SK-N-SH (cell line): ENCODE measurements around the gene CPLANE2. TPM values are rescaled to one million over a fixed set of nuclear protein-coding genes. Genes with fewer than 3 reads are reported as not detected.
"Not testable (repeated sequence)": the region's sequence is repeated elsewhere in the genome, so short reads cannot be mapped to it uniquely, and the experiment has no call there.

Source experiments
- CTCF ChIA-PET: fragments of 300-600, 350-600 bp; formaldehyde crosslinking; extraction: SDS; loops from one replicate; lab custom pipeline; 2021; lab: Yijun Ruan, JAX
- POLR2A ChIA-PET: fragments of 350-600 bp; sonication (Branson Sonifier 250); formaldehyde crosslinking; extraction: SDS; loops from one replicate; lab custom pipeline; 2020; ENCODE audit warnings: antibody characterized with exemption, inconsistent platforms; lab: Yijun Ruan, JAX
- DNase-seq: peaks from one replicate; pipeline ENCODE4 v3.0.0; 2012
- H2AFZ ChIP-seq: fragments of 200-600 bp; sonication (generic); 2 replicates; pipeline ENCODE4 v1.8.1; 2016; ENCODE audit warnings: antibody characterized with exemption, mild to moderate bottlenecking, low read depth
- H3F3A ChIP-seq: fragments of 200-600 bp; sonication (generic); replicated peaks from 2 replicates; pipeline ENCODE3; 2016; ENCODE audit warnings: antibody characterized with exemption, mild to moderate bottlenecking; ENCODE audit not compliant: insufficient read depth
- H3K27ac ChIP-seq, 2 experiments: fragments of 200-500 bp in 1 of 2; fragments of 200-600 bp in 1 of 2; sonication (Bioruptor generic) in 1 of 2; sonication (generic), shearing (Covaris generic) in 1 of 2; 2 replicates each; pipeline versions ENCODE4 v1.5.1 to v1.6.1; 2014 to 2016; ENCODE audit warnings: low read depth in 2 of 2, inconsistent platforms in 1 of 2, low read length in 1 of 2, mild to moderate bottlenecking in 1 of 2, mixed read lengths in 1 of 2
- H3K27me3 ChIP-seq: fragments of 200-600 bp; sonication (generic), shearing (Covaris generic); 2 replicates; pipeline ENCODE4 v1.6.1; 2016; ENCODE audit warnings: mixed run types; ENCODE audit not compliant: insufficient read depth
- H3K36me3 ChIP-seq, 2 experiments: fragments of 200-500 bp in 1 of 2; fragments of 200-600 bp in 1 of 2; sonication (Bioruptor generic) in 1 of 2; sonication (generic) in 1 of 2; replicated peaks in 1 of 2; 2 replicates each; pipeline versions ENCODE3 to v1.5.1; 2014 to 2016; ENCODE audit warnings: low read length in 1 of 2, mild to moderate bottlenecking in 1 of 2; ENCODE audit not compliant: insufficient read depth in 2 of 2, control insufficient read depth in 1 of 2
- H3K4me1 ChIP-seq, 2 experiments: fragments of 200-500 bp in 1 of 2; fragments of 200-600 bp in 1 of 2; sonication (Bioruptor generic) in 1 of 2; sonication (generic), shearing (Covaris generic) in 1 of 2; 2 replicates each; pipeline versions ENCODE4 v1.5.1 to v1.6.1; 2014 to 2016; ENCODE audit warnings: low read depth in 1 of 2, low read length in 1 of 2, mixed run types in 1 of 2; ENCODE audit not compliant: insufficient read depth in 2 of 2, control insufficient read depth in 1 of 2
- H3K4me2 ChIP-seq: fragments of 200-600 bp; sonication (generic), shearing (Covaris generic); 2 replicates; pipeline ENCODE4 v1.6.1; 2017; ENCODE audit warnings: mixed run types
- H3K4me3 ChIP-seq, 2 experiments: fragments of 200-500 bp in 1 of 2; fragments of 200-600 bp in 1 of 2; sonication (Bioruptor generic) in 1 of 2; sonication (generic), shearing (Covaris generic) in 1 of 2; 2 replicates each; pipeline versions ENCODE4 v1.5.1 to v1.8.1; 2014 to 2016; ENCODE audit warnings: low read depth in 2 of 2, inconsistent platforms in 1 of 2, low read length in 1 of 2, mild to moderate bottlenecking in 1 of 2, mixed read lengths in 1 of 2, moderate library complexity in 1 of 2
- H3K79me2 ChIP-seq: fragments of 200-600 bp; sonication (generic); 2 replicates; pipeline ENCODE4 v1.8.1; 2017; ENCODE audit warnings: mild to moderate bottlenecking; ENCODE audit not compliant: insufficient read depth
- H3K9ac ChIP-seq: fragments of 200-600 bp; sonication (generic); 2 replicates; pipeline ENCODE4 v1.6.1; 2017; ENCODE audit warnings: mixed run types
- H3K9me2 ChIP-seq: fragments of 200-600 bp; sonication (generic); 2 replicates; pipeline ENCODE4 v1.6.1; 2017; ENCODE audit warnings: mixed run types
- H3K9me3 ChIP-seq: fragments of 200-600 bp; sonication (generic); 2 replicates; pipeline ENCODE4 v1.6.1; 2017; ENCODE audit warnings: mixed run types, mild to moderate bottlenecking, moderate library complexity
- H4K20me1 ChIP-seq: fragments of 200-600 bp; sonication (generic); 2 replicates; pipeline ENCODE4 v1.6.1; 2017; ENCODE audit warnings: mild to moderate bottlenecking, mixed run types; ENCODE audit not compliant: insufficient read depth
- RXRA ChIP-seq: IDR thresholded peaks from 2 replicates; pipeline ENCODE4 v1.4.0; 2012; ENCODE audit warnings: low read depth, mild to moderate bottlenecking, borderline replicate concordance
- WGBS: methylation state at CpG from one replicate; pipeline ENCODE4 v1.1.6; 2017; ENCODE audit warnings: low lambda C conversion rate; 5-methylcytosine and 5-hydroxymethylcytosine counted together
- polyA plus RNA-seq, 3 experiments: library from polyadenylated mRNA; depleted of rRNA; stranded (reverse); fragments of >200 nt; gene quantifications; 2 replicates each; pipeline ENCODE4 v1.2.3, GENCODE V29; 2012
- TF ChIP-seq, protein P1 (sequence below): IDR thresholded peaks from 2 replicates; pipeline ENCODE4; 2012

Gene CPLANE2
- polyA plus RNA-seq, 1 of the 3 experiments (the other 2 are of a cell fraction) = 8.6 TPM

GRCh38 chr1:16215882-16216753 is 20.9 kb downstream of the CPLANE2 start:
- peak overlapping the region; percentile 45; the same call in 1 of the 2 replicates for H3K9ac ChIP-seq
- H3F3A ChIP-seq = peaks cover 4% of the 10 kb centered on the region
- no peaks in the 10 kb centered on the region for H4K20me1 ChIP-seq
- peak; percentile 92 for DNase-seq
- POLR2A ChIA-PET = interaction anchor here (1.0 to 1.8 kb wide), 5 partner anchors 9 to 32 kb away, joined by 3 to 12 read pairs (median 4); partner anchors contain the start of gene CPLANE2
- H3K4me1 ChIP-seq = peaks cover 0 to 24% of the 10 kb centered on the region in 2 experiments; a peak in 2 of 4 replicates
- H3K4me2 ChIP-seq = peak overlapping the region; percentile 84
- no peaks in the 10 kb centered on the region for H3K9me3 ChIP-seq
- 22% methylated on average over 26 of the region's 33 CpGs for WGBS
- H3K9me2 ChIP-seq = no peaks in the 10 kb centered on the region
- peak overlapping the region; percentile 89 for H2AFZ ChIP-seq
- H3K27ac ChIP-seq = peak overlapping the region; percentile 33 to 84; a peak in 3 of 4 replicates
- H3K27me3 ChIP-seq = no peaks in the 10 kb centered on the region
- no peak for TF ChIP-seq RXRA
- TF ChIP-seq, protein P1, sequence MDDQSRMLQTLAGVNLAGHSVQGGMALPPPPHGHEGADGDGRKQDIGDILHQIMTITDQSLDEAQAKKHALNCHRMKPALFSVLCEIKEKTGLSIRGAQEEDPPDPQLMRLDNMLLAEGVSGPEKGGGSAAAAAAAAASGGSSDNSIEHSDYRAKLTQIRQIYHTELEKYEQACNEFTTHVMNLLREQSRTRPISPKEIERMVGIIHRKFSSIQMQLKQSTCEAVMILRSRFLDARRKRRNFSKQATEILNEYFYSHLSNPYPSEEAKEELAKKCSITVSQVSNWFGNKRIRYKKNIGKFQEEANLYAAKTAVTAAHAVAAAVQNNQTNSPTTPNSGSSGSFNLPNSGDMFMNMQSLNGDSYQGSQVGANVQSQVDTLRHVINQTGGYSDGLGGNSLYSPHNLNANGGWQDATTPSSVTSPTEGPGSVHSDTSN = peak; percentile 46
- H3K36me3 ChIP-seq = no peaks in the 10 kb centered on the region
- H3K79me2 ChIP-seq = no peaks in the 10 kb centered on the region
- CTCF ChIA-PET = interaction anchor here (1.0 to 3.3 kb wide), 5 partner anchors 22 to 137 kb away, joined by 4 to 12 read pairs (median 6); partner anchors contain the start of gene CPLANE2
- peak overlapping the region; percentile 57 to 65 for H3K4me3 ChIP-seq

DNA sequence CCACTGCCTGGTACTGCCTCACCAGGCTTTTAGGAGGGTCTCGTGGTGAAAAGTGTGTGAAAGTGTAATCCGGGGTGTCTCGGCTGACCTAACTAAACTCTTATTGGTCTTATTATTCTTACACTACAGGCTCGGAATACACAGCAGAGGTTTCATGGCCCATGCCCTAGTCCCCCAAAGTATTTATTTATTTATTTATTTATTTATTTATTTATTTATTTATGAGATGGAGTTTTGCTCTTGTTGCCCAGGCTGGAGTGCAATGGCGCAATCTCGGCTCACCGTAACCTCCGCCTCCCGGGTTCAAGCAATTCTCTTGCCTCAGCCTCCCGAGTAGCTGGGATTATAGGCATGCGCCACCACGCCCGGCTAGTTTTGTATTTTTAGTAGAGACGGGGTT is 21.7 kb downstream of the CPLANE2 start:
- H3K27ac ChIP-seq, H3K9ac ChIP-seq, H3K4me2 ChIP-seq, H3F3A ChIP-seq, H3K79me2 ChIP-seq, H3K9me3 ChIP-seq, H3K27me3 ChIP-seq, H4K20me1 ChIP-seq, CTCF ChIA-PET, DNase-seq, H2AFZ ChIP-seq, H3K4me3 ChIP-seq, H3K9me2 ChIP-seq, H3K36me3 ChIP-seq: not testable (repeated sequence)
- H3K4me1 ChIP-seq = peaks cover 0 to 24% of the 10 kb centered on the region in 2 experiments; a peak in 2 of 4 replicates
- 96% methylated on average over 14 of the region's 14 CpGs for WGBS
- POLR2A ChIA-PET = interaction anchor here (1.3 kb wide), 1 partner anchor 8 kb away, joined by 12 read pairs; no protein-coding TSS in a partner anchor

DNA sequence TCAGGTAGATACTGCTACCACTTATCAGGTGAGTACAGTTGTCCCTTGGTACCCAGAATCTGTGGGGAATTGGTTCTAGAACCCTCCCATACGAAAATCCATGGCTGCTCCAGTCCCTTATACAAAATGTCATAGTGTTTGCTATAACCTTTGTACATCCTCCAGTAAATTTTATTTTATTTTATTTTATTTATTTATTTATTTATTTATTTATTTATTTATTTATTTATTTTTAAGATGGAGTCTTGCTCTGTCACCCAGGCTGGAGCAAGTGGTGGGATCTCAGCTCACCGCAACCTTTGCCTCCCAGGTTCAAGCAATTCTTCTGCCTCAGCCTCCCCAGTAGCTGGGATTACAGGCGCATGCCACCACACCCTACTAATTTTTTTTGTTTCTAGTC is 23.4 kb downstream of the CPLANE2 start:
- POLR2A ChIA-PET, H3K36me3 ChIP-seq, H3F3A ChIP-seq, H3K27ac ChIP-seq, H2AFZ ChIP-seq, H3K9me2 ChIP-seq, H3K9me3 ChIP-seq, H3K9ac ChIP-seq, H3K4me3 ChIP-seq, H3K79me2 ChIP-seq, H4K20me1 ChIP-seq, H3K27me3 ChIP-seq, H3K4me2 ChIP-seq, DNase-seq: not testable (repeated sequence)
- CTCF ChIA-PET = interaction anchor here (1.6 kb wide), 1 partner anchor 27 kb away, joined by 4 read pairs; no protein-coding TSS in a partner anchor
- WGBS = 92% methylated on average over 3 of the region's 3 CpGs
- H3K4me1 ChIP-seq = peaks cover 0 to 28% of the 10 kb centered on the region in 2 experiments; a peak in 2 of 4 replicates
